ENCODE results near the gene PCK2. TPM values are rescaled to one million over a fixed set of nuclear protein-coding genes. Genes with fewer than 3 reads are reported as not detected.

PCK2 gene
- total and polyA plus RNA-seq, 2 of the 13 experiments (the other 11 are each of a cell fraction or from before 2014, with no cell fraction given) = 129 to 272 TPM

DNA sequence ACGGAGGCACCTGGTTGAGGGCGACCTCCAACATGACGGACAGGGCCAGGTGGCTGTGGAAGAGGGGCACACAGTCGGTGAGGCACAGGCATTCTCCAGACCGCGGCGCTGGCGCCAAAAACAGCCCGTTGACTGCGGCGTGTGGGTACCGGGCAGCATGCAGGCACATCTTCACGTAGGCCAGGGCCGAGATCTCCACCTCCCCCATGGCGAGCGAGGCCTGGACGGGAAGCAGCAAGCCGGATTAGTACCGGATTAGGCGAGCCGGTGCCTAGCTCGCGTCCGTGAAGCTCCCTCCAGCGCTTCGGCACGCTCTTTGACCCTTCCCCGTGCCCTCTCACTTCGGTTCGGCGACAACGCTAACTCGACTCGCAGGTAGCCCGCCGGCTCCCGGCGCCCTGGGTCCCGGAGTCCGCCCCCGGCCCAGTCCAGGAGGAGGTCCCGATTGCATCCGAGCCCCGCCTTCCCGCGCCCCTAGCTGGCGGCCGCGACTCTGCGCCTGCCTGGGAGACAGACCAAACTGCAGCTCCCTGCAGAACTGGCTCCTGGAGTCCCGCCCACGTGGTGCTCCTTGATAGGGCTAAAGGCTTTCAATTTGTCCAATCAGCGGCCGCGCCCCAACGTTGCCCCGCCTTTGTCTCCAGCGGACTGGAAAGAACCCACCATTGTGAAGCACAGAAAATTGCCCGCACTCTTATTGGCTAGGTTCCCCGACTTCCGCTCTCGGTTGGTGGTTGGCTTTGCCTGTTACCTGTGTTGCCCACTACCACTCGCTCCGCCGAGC lies 47.2 kb downstream of the PCK2 start, which contains the start of gene EMC9 (continued):
- peak; percentile 72 for TF ChIP-seq TFDP1 (CRISPR knock-in tag; IDR thresholded peaks at IDR 0.05; ENCODE audit: borderline replicate concordance)
- TF ChIP-seq ARNTL (CRISPR knock-in tag; IDR thresholded peaks at IDR 0.05) = peak; percentile 74
- TF ChIP-seq RCOR2 (CRISPR knock-in tag; IDR thresholded peaks at IDR 0.05) = no peak
- TF ChIP-seq FOXK1 (CRISPR knock-in tag; IDR thresholded peaks at IDR 0.05; ENCODE audit: borderline replicate concordance, low read depth) = peak; percentile 68; the same call in 1 of the 2 replicates
- TF ChIP-seq IRX3 (CRISPR knock-in tag; IDR thresholded peaks at IDR 0.05; ENCODE audit: borderline replicate concordance, low read depth) = peak; percentile 93; the same call in 1 of the 2 replicates
- TF ChIP-seq MAF1 (CRISPR knock-in tag; IDR thresholded peaks at IDR 0.05; ENCODE audit: borderline replicate concordance) = peak; percentile 95
- TF ChIP-seq ZNF724P (CRISPR knock-in tag; IDR thresholded peaks at IDR 0.05; ENCODE audit: borderline replicate concordance) = peak; percentile 95
- peak; percentile 90 for TF ChIP-seq ZNF570 (CRISPR knock-in tag; IDR thresholded peaks at IDR 0.05; ENCODE audit: borderline replicate concordance)
- peak; percentile 64 for TF ChIP-seq ZNF276 (CRISPR knock-in tag; IDR thresholded peaks at IDR 0.05; ENCODE audit: low read depth)
- TF ChIP-seq MAFG (CRISPR knock-in tag; IDR thresholded peaks at IDR 0.05) = no peak
- peak; percentile 99 for TF ChIP-seq ZNF354B (CRISPR knock-in tag; IDR thresholded peaks at IDR 0.05)
- no peak; the same call in 1 of the 2 replicates for TF ChIP-seq SMAD3 (CRISPR knock-in tag; IDR thresholded peaks at IDR 0.05)
- TF ChIP-seq ZFY (CRISPR knock-in tag; IDR thresholded peaks at IDR 0.05) = peak; percentile 98
- TF ChIP-seq ZNF460 (CRISPR knock-in tag; IDR thresholded peaks at IDR 0.05; ENCODE audit: borderline replicate concordance) = no peak
- peak; percentile 96 for TF ChIP-seq BRD4 (CRISPR knock-in tag; IDR thresholded peaks at IDR 0.05)
- peak; percentile 99 for TF ChIP-seq TAF1 (CRISPR knock-in tag; IDR thresholded peaks at IDR 0.05)
- no peak; the same call in 1 of the 2 replicates for TF ChIP-seq EHMT2 (IDR thresholded peaks at IDR 0.05; ENCODE audit: borderline replicate concordance, low read depth, low read length)
- TF ChIP-seq EED (CRISPR knock-in tag; IDR thresholded peaks at IDR 0.05) = peak; percentile 99
- no peak for TF ChIP-seq TCF12 (IDR thresholded peaks at IDR 0.05)
- peak; percentile 78 for TF ChIP-seq TCF12 (CRISPR knock-in tag; IDR thresholded peaks at IDR 0.05)
- TF ChIP-seq RAD21 (CRISPR knock-in tag; IDR thresholded peaks at IDR 0.05) = peak; percentile 84
- peak; percentile 35; the same call in 1 of the 2 replicates for TF ChIP-seq RARA (CRISPR knock-in tag; IDR thresholded peaks at IDR 0.05)
- TF ChIP-seq ZSCAN21 (CRISPR knock-in tag; IDR thresholded peaks at IDR 0.05; ENCODE audit: borderline replicate concordance) = peak; percentile 99
- TF ChIP-seq, protein P1, sequence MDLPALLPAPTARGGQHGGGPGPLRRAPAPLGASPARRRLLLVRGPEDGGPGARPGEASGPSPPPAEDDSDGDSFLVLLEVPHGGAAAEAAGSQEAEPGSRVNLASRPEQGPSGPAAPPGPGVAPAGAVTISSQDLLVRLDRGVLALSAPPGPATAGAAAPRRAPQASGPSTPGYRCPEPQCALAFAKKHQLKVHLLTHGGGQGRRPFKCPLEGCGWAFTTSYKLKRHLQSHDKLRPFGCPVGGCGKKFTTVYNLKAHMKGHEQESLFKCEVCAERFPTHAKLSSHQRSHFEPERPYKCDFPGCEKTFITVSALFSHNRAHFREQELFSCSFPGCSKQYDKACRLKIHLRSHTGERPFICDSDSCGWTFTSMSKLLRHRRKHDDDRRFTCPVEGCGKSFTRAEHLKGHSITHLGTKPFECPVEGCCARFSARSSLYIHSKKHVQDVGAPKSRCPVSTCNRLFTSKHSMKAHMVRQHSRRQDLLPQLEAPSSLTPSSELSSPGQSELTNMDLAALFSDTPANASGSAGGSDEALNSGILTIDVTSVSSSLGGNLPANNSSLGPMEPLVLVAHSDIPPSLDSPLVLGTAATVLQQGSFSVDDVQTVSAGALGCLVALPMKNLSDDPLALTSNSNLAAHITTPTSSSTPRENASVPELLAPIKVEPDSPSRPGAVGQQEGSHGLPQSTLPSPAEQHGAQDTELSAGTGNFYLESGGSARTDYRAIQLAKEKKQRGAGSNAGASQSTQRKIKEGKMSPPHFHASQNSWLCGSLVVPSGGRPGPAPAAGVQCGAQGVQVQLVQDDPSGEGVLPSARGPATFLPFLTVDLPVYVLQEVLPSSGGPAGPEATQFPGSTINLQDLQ (CRISPR knock-in tag; IDR thresholded peaks at IDR 0.05) = no peak
- peak; percentile 98 for TF ChIP-seq ZNF333 (CRISPR knock-in tag; IDR thresholded peaks at IDR 0.05; ENCODE audit: borderline replicate concordance)
- no peak; the same call in 1 of the 2 replicates for TF ChIP-seq SOX5 (CRISPR knock-in tag; IDR thresholded peaks at IDR 0.05; ENCODE audit: borderline replicate concordance)
